WTC11 (cell line): ENCODE data around the gene TEKT3. TPM values are rescaled to one million over a fixed set of nuclear protein-coding genes. Genes with fewer than 3 reads are reported as not detected.

Experiments used
- ATAC-seq: fragments of 200-7000 bp; cut with Tn5 transposase; 2 replicates; pipeline ENCODE4 v1.10.0; 2021; ENCODE audit warnings: mild to moderate bottlenecking, moderate library complexity
- CTCF ChIA-PET: fragments of 300-600 bp; sonication (Branson Sonifier 250); formaldehyde crosslinking; loops from one replicate; lab custom pipeline; 2021; ENCODE audit warnings: antibody characterized with exemption; lab: Charles Lee
- POLR2A ChIA-PET: fragments of 350-600 bp; sonication (Branson Sonifier 250); formaldehyde crosslinking; loops from one replicate; lab custom pipeline; 2021; ENCODE audit warnings: antibody characterized with exemption; lab: Charles Lee
- DNase-seq: peaks from one replicate; pipeline ENCODE4 v3.0.0; 2021; ENCODE audit warnings: low spot score
- H3K27ac Mint-ChIP-seq: 2 replicates; pipeline ENCODE4 v1.8.0; 2021; ENCODE audit warnings: mixed read lengths
- H3K27me3 Mint-ChIP-seq: 2 replicates; pipeline ENCODE4 v1.8.0; 2021; ENCODE audit warnings: low read depth, mild to moderate bottlenecking, moderate library complexity, mixed read lengths
- H3K36me3 Mint-ChIP-seq: 2 replicates; pipeline ENCODE4 v1.8.0; 2021; ENCODE audit warnings: mixed read lengths
- H3K4me1 Mint-ChIP-seq: 2 replicates; pipeline ENCODE4 v1.8.0; 2022; ENCODE audit warnings: mixed read lengths
- H3K4me3 Mint-ChIP-seq: 2 replicates; pipeline ENCODE4 v1.8.0; 2021; ENCODE audit warnings: mild to moderate bottlenecking, moderate library complexity, mixed read lengths
- H3K9me3 Mint-ChIP-seq: 2 replicates; pipeline ENCODE4 v1.8.0; 2021; ENCODE audit warnings: mixed read lengths
- ATF6 ChIP-seq: sonication (generic); formaldehyde crosslinking; IDR thresholded peaks from 2 replicates; pipeline ENCODE4 v1.8.1; 2023; ENCODE audit warnings: mild to moderate bottlenecking, missing genetic modification reagents
- CREM ChIP-seq: sonication (generic); formaldehyde crosslinking; IDR thresholded peaks from 2 replicates; pipeline ENCODE4 v1.8.1; 2022; ENCODE audit warnings: mild to moderate bottlenecking, missing genetic modification reagents, moderate library complexity
- ELF4 ChIP-seq: sonication (generic); formaldehyde crosslinking; IDR thresholded peaks from 2 replicates; pipeline ENCODE4 v1.8.1; 2022; ENCODE audit warnings: low read depth, mild to moderate bottlenecking, moderate library complexity, missing genetic modification reagents
- ESRRA ChIP-seq: sonication (generic); formaldehyde crosslinking; IDR thresholded peaks from 2 replicates; pipeline ENCODE4 v1.8.1; 2022; ENCODE audit warnings: mild to moderate bottlenecking, missing genetic modification reagents, borderline replicate concordance
- FOXJ3 ChIP-seq: sonication (generic); formaldehyde crosslinking; IDR thresholded peaks from 2 replicates; pipeline ENCODE4 v1.9.0; 2021; ENCODE audit warnings: missing genetic modification reagents, mild to moderate bottlenecking, borderline replicate concordance
- FOXK1 ChIP-seq: sonication (generic); formaldehyde crosslinking; IDR thresholded peaks from 2 replicates; pipeline ENCODE4 v1.8.0; 2022; ENCODE audit warnings: mild to moderate bottlenecking, moderate library complexity, missing genetic modification reagents
- GRHL2 ChIP-seq: fragments of 250-450 bp; sonication (Bioruptor Pico); IDR thresholded peaks from 2 replicates; pipeline ENCODE4 v1.8.0; 2022; ENCODE audit warnings: mild to moderate bottlenecking, moderate library complexity; ENCODE audit not compliant: insufficient replicate concordance, severe bottlenecking
- GTF2I ChIP-seq: fragments of 250-450 bp; sonication (Bioruptor Pico); conservative IDR thresholded peaks from 2 replicates; pipeline ENCODE4 v1.4.0; 2021; ENCODE audit warnings: mild to moderate bottlenecking
- JUN ChIP-seq: sonication (generic); formaldehyde crosslinking; IDR thresholded peaks from 2 replicates; pipeline ENCODE4 v1.8.0; 2023; ENCODE audit warnings: mild to moderate bottlenecking, missing genetic modification reagents
- NFYB ChIP-seq: sonication (generic); formaldehyde crosslinking; conservative IDR thresholded peaks from 2 replicates; pipeline ENCODE4 v1.8.0; 2022; ENCODE audit warnings: low read depth, missing genetic modification reagents
- NR1H2 ChIP-seq: sonication (generic); formaldehyde crosslinking; IDR thresholded peaks from 2 replicates; pipeline ENCODE4 v1.9.0; 2021; ENCODE audit warnings: mild to moderate bottlenecking, moderate library complexity, missing genetic modification reagents
- OVOL2 ChIP-seq: fragments of 250-450 bp; sonication (Bioruptor Pico); IDR thresholded peaks from 2 replicates; pipeline ENCODE4 v1.9.0; 2021; ENCODE audit warnings: mild to moderate bottlenecking, borderline replicate concordance
- PRRX2 ChIP-seq: fragments of 250-450 bp; sonication (Bioruptor Pico); IDR thresholded peaks from 2 replicates; pipeline ENCODE4 v1.8.0; 2021; ENCODE audit warnings: mild to moderate bottlenecking
- RORB ChIP-seq: fragments of 250-450 bp; sonication (Bioruptor Pico); IDR thresholded peaks from 2 replicates; pipeline ENCODE4 v1.9.0; 2021; ENCODE audit warnings: mild to moderate bottlenecking
- TEAD1 ChIP-seq: sonication (generic); formaldehyde crosslinking; IDR thresholded peaks from 2 replicates; pipeline ENCODE4 v1.8.0; 2022; ENCODE audit warnings: mild to moderate bottlenecking, missing genetic modification reagents
- TEAD4 ChIP-seq: sonication (generic); formaldehyde crosslinking; IDR thresholded peaks from 2 replicates; pipeline ENCODE4 v1.8.0; 2022; ENCODE audit warnings: mild to moderate bottlenecking, missing genetic modification reagents
- ZNF232 ChIP-seq: sonication (generic); formaldehyde crosslinking; IDR thresholded peaks from 2 replicates; pipeline ENCODE4 v1.8.0; 2022; ENCODE audit warnings: mild to moderate bottlenecking, missing genetic modification reagents
- ZNF396 ChIP-seq: fragments of 250-450 bp; sonication (Bioruptor Pico); IDR thresholded peaks from 2 replicates; pipeline ENCODE4 v1.8.0; 2021; ENCODE audit warnings: mild to moderate bottlenecking, moderate library complexity, borderline replicate concordance
- total RNA-seq: library from RNA; stranded (reverse); gene quantifications from 3 replicates; pipeline ENCODE4 v1.2.3, GENCODE V29; 2021
- TF ChIP-seq, protein P1 (sequence below): fragments of 250-450 bp; sonication (Bioruptor Pico); IDR thresholded peaks from 2 replicates; pipeline ENCODE4 v1.9.0; 2021; ENCODE audit warnings: mild to moderate bottlenecking, borderline replicate concordance
- TF ChIP-seq, protein P2 (sequence below): sonication (generic); formaldehyde crosslinking; IDR thresholded peaks from 2 replicates; pipeline ENCODE4 v1.8.1; 2022; ENCODE audit warnings: low read depth, missing genetic modification reagents, borderline replicate concordance
- TF ChIP-seq, protein P3 (sequence below): sonication (generic); formaldehyde crosslinking; IDR thresholded peaks from 2 replicates; pipeline ENCODE4 v1.8.1; 2023; ENCODE audit warnings: mild to moderate bottlenecking, moderate library complexity, missing genetic modification reagents
- TF ChIP-seq, protein P4 (sequence below): sonication (generic); formaldehyde crosslinking; IDR thresholded peaks from 2 replicates; pipeline ENCODE4 v1.8.0; 2022; ENCODE audit warnings: mild to moderate bottlenecking, missing genetic modification reagents

The TEKT3 gene
- total RNA-seq, 1 experiment from 2014 or later: 3.1 TPM

DNA sequence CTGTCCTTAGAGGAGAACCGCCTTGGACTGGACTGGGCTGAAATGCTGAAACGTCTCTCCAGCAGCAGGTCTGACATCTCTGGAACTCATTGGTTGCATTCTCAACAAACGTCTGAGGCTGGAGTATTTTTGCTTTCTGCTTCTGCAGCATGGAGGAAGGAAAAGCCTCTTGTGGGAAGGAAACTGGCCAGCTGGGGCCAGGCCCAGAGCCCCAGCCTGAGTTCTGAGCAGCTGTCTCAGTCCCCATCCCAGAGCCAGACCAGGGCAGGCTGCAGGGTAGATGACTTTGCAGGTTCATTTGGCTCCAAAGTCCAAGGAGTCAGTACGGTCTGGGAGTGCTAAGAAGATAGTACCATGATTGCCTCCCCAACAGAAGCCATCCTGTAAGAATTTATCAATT, 18.3 kb downstream of the TEKT3 start:
- no peak overlapping the region for H3K27ac Mint-ChIP-seq
- ATAC-seq: no peak
- DNase-seq: no peak
- H3K9me3 Mint-ChIP-seq: no peaks in the 10 kb centered on the region
- H3K4me1 Mint-ChIP-seq: peaks cover 7% of the 10 kb centered on the region
- TF ChIP-seq FOXK1 (CRISPR knock-in tag) (no peak), ELF4 (CRISPR knock-in tag) (no peak), ZNF232 (no peak), NR1H2 (no peak), RORB (CRISPR knock-in tag) (no peak), PRRX2 (CRISPR knock-in tag) (no peak), GTF2I (no peak), ESRRA (CRISPR knock-in tag) (no peak), JUN (CRISPR knock-in tag) (no peak), ZNF396 (CRISPR knock-in tag) (no peak), NFYB (CRISPR knock-in tag) (no peak), OVOL2 (no peak), FOXJ3 (no peak), TEAD1 (CRISPR knock-in tag) (no peak), TEAD4 (CRISPR knock-in tag) (no peak)
- TF ChIP-seq, protein P1, sequence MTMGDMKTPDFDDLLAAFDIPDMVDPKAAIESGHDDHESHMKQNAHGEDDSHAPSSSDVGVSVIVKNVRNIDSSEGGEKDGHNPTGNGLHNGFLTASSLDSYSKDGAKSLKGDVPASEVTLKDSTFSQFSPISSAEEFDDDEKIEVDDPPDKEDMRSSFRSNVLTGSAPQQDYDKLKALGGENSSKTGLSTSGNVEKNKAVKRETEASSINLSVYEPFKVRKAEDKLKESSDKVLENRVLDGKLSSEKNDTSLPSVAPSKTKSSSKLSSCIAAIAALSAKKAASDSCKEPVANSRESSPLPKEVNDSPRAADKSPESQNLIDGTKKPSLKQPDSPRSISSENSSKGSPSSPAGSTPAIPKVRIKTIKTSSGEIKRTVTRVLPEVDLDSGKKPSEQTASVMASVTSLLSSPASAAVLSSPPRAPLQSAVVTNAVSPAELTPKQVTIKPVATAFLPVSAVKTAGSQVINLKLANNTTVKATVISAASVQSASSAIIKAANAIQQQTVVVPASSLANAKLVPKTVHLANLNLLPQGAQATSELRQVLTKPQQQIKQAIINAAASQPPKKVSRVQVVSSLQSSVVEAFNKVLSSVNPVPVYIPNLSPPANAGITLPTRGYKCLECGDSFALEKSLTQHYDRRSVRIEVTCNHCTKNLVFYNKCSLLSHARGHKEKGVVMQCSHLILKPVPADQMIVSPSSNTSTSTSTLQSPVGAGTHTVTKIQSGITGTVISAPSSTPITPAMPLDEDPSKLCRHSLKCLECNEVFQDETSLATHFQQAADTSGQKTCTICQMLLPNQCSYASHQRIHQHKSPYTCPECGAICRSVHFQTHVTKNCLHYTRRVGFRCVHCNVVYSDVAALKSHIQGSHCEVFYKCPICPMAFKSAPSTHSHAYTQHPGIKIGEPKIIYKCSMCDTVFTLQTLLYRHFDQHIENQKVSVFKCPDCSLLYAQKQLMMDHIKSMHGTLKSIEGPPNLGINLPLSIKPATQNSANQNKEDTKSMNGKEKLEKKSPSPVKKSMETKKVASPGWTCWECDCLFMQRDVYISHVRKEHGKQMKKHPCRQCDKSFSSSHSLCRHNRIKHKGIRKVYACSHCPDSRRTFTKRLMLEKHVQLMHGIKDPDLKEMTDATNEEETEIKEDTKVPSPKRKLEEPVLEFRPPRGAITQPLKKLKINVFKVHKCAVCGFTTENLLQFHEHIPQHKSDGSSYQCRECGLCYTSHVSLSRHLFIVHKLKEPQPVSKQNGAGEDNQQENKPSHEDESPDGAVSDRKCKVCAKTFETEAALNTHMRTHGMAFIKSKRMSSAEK: no peak
- TF ChIP-seq, protein P2, sequence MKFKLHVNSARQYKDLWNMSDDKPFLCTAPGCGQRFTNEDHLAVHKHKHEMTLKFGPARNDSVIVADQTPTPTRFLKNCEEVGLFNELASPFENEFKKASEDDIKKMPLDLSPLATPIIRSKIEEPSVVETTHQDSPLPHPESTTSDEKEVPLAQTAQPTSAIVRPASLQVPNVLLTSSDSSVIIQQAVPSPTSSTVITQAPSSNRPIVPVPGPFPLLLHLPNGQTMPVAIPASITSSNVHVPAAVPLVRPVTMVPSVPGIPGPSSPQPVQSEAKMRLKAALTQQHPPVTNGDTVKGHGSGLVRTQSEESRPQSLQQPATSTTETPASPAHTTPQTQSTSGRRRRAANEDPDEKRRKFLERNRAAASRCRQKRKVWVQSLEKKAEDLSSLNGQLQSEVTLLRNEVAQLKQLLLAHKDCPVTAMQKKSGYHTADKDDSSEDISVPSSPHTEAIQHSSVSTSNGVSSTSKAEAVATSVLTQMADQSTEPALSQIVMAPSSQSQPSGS (CRISPR knock-in tag): no peak
- TF ChIP-seq, protein P3, sequence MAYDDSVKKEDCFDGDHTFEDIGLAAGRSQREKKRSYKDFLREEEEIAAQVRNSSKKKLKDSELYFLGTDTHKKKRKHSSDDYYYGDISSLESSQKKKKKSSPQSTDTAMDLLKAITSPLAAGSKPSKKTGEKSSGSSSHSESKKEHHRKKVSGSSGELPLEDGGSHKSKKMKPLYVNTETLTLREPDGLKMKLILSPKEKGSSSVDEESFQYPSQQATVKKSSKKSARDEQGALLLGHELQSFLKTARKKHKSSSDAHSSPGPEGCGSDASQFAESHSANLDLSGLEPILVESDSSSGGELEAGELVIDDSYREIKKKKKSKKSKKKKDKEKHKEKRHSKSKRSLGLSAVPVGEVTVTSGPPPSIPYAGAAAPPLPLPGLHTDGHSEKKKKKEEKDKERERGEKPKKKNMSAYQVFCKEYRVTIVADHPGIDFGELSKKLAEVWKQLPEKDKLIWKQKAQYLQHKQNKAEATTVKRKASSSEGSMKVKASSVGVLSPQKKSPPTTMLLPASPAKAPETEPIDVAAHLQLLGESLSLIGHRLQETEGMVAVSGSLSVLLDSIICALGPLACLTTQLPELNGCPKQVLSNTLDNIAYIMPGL: no peak
- TF ChIP-seq, protein P4, sequence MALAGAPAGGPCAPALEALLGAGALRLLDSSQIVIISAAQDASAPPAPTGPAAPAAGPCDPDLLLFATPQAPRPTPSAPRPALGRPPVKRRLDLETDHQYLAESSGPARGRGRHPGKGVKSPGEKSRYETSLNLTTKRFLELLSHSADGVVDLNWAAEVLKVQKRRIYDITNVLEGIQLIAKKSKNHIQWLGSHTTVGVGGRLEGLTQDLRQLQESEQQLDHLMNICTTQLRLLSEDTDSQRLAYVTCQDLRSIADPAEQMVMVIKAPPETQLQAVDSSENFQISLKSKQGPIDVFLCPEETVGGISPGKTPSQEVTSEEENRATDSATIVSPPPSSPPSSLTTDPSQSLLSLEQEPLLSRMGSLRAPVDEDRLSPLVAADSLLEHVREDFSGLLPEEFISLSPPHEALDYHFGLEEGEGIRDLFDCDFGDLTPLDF (CRISPR knock-in tag): no peak
- TF ChIP-seq, all 79 proteins: peak for 0
- Mint-ChIP-seq H3K36me3 (no peaks in the 10 kb centered on the region), H3K4me3 (no peak overlapping the region), H3K27me3 (no peaks in the 10 kb centered on the region)
- CTCF ChIA-PET: interaction anchor here (1.5 kb wide), 1 partner anchor 180 kb away, joined by 4 read pairs; no protein-coding TSS in a partner anchor
- POLR2A ChIA-PET: no interaction called here

GRCh38 chr17:15321556-15322251, 19.7 kb downstream of the TEKT3 start:
- Mint-ChIP-seq H3K27me3 (no peaks in the 10 kb centered on the region), H3K27ac (no peak overlapping the region), H3K9me3 (no peaks in the 10 kb centered on the region), H3K4me3 (no peak overlapping the region), H3K36me3 (no peaks in the 10 kb centered on the region), H3K4me1 (peaks cover 2% of the 10 kb centered on the region)
- ATAC-seq (no peak), DNase-seq (no peak)
- POLR2A ChIA-PET: no interaction called here
- CTCF ChIA-PET: no interaction called here
- no peak for TF ChIP-seq JUN (CRISPR knock-in tag)
- TF ChIP-seq ATF6: no peak
- TF ChIP-seq GRHL2 (CRISPR knock-in tag): no peak
- no peak for TF ChIP-seq TEAD1 (CRISPR knock-in tag)
- TF ChIP-seq CREM (CRISPR knock-in tag): no peak
- TF ChIP-seq, protein P4 (CRISPR knock-in tag): no peak
